ENCODE data around the gene DIS3L2. TPM values are rescaled to one million over a fixed set of nuclear protein-coding genes. Genes with fewer than 3 reads are reported as not detected.
"Not testable (repeated sequence)": the region's sequence is repeated elsewhere in the genome, so short reads cannot be mapped to it uniquely, and the experiment has no call there.

DIS3L2 gene
- total and polyA plus RNA-seq, 5 donors from 2014 or later, result 10.9 to 76.9 (median 21.0) TPM

DNA sequence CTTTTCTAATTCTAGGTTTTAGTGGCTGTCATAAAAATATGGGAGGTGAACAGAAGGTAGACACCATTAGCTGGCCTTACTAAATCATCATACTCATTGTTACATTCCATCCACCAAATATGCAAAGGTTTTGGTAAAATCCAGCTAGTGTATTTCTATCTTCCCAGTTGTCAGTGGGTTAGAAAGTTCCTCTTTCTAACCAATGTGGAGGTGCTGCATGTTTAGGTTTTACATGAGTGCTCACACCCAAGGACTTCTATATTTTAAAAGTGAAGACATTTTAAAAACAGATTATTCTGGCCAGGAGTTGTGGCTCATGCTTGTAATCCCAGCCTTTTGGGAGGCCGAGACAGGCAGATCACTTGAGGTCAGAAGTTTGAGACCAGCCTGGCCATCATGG, 423.0 kb downstream of the DIS3L2 start:
- no peak for ATAC-seq (ENCODE audit: low read depth in 2 of 2)
- Histone ChIP-seq H3K4me1 (ENCODE audit: control insufficient read depth, insufficient read depth, low read length, poor library complexity, severe bottlenecking) (no peaks in the 10 kb centered on the region), H3K9me3 (ENCODE audit: control insufficient read depth in 2 of 2, low read length in 2 of 2) (no peaks in the 10 kb centered on the region), H3K4me3 (ENCODE audit: low read depth, low read length) (no peak overlapping the region), H3K36me3 (ENCODE audit: control insufficient read depth, insufficient read depth, low read length) (no peaks in the 10 kb centered on the region), H3K27ac (ENCODE audit: insufficient read depth, low read length, poor library complexity, severe bottlenecking) (no peak overlapping the region), H3K27me3 (ENCODE audit: control insufficient read depth, insufficient read depth, low read length) (peaks cover 3% of the 10 kb centered on the region)
- no peaks in the 10 kb centered on the region for H3K36me3 Mint-ChIP-seq
- H3K4me3 Mint-ChIP-seq, result no peak overlapping the region
- H3K27me3 Mint-ChIP-seq, result peaks cover 50% of the 10 kb centered on the region
- peaks cover 0 to 4% (median 0%) of the 10 kb centered on the region in 4 donors for H3K4me1 Mint-ChIP-seq
- peaks cover 0 to 1% (median 0%) of the 10 kb centered on the region in 7 donors for H3K9me3 Mint-ChIP-seq
- DNase-seq, result no peak
- H3K27ac Mint-ChIP-seq, result no peak overlapping the region

DNA sequence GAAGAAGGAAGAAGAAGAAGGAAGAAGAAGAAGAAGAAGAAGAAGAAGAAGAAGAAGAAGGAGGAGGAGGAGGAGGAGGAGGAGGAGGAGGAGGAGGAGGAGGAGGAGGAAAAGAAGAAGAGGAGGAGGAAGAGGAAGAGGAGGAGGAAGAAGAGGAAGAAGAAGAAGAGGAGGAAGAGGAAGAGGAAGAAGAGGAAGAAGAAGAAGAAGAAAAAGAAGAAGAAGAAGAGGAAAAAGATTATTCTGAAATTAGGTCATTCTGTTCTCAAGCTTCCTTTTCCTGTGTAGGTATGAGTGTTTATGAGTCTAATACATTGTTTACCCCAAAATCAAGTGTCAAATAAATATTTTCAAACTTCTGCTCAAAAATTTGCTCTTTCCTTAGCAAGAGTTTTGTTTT, 423.5 kb downstream of the DIS3L2 start:
- not testable (repeated sequence) for H3K4me1 ChIP-seq (ENCODE audit: control insufficient read depth, insufficient read depth, low read length, poor library complexity, severe bottlenecking); ATAC-seq (ENCODE audit: low read depth in 2 of 2); DNase-seq; H3K9me3 ChIP-seq (ENCODE audit: control insufficient read depth in 2 of 2, low read length in 2 of 2); H3K36me3 Mint-ChIP-seq; H3K4me1 Mint-ChIP-seq; H3K27ac Mint-ChIP-seq; H3K27me3 ChIP-seq (ENCODE audit: control insufficient read depth, insufficient read depth, low read length); H3K4me3 Mint-ChIP-seq; H3K36me3 ChIP-seq (ENCODE audit: control insufficient read depth, insufficient read depth, low read length); H3K27ac ChIP-seq (ENCODE audit: insufficient read depth, low read length, poor library complexity, severe bottlenecking); H3K9me3 Mint-ChIP-seq; H3K4me3 ChIP-seq (ENCODE audit: low read depth, low read length)
- peaks cover 54% of the 10 kb centered on the region for H3K27me3 Mint-ChIP-seq

DNA sequence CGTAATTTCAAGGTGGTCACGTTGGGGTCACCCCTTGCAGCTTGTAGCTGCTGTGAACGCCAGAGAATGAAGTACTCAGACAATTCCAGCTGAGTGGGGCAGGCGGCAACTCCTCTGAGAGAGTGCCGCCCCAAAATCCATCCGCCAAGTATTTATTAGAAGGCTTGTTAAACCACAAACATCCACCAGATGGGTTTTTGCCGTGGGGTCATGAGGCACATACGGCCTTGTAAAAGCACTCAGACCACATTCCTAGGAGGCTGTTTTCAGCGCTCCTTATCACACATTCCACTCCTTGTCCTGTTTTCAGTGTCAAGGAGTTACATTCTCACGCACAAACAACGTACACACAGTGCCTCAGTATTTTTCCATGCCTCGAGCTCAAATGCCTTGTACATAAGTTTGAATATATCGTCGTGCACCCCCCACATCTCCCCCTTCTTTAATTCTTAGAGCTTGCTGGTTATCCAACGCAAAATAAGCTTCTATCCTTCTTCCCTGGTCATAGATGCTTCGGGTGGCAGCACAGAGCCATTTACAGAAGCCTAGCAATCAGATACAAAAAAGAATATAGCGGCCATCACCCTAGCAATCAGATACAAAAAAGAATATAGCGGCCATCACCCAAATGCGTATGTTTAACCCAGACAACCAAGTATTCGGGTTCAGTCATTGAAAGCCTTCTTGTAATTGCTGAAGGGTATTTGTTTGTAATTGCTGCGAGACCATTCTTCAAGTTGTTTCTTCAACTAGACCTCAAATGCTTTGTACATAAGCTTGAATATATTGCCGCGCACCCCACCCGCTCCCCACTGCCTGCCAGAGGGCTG, 424.4 kb downstream of the DIS3L2 start:
- Mint-ChIP-seq H3K36me3 (no peaks in the 10 kb centered on the region), H3K27ac (no peak overlapping the region), H3K4me3 (peak overlapping the region in 1 of 4 donors; percentile 35), H3K9me3 (peaks cover 0 to 1% (median 0%) of the 10 kb centered on the region in 7 donors), H3K4me1 (peaks cover 0 to 4% (median 2%) of the 10 kb centered on the region in 4 donors), H3K27me3 (peaks cover 60% of the 10 kb centered on the region)
- Histone ChIP-seq H3K4me3 (ENCODE audit: low read depth, low read length) (no peak overlapping the region), H3K36me3 (ENCODE audit: control insufficient read depth, insufficient read depth, low read length) (no peaks in the 10 kb centered on the region), H3K9me3 (ENCODE audit: control insufficient read depth in 2 of 2, low read length in 2 of 2) (no peaks in the 10 kb centered on the region), H3K27ac (ENCODE audit: insufficient read depth, low read length, poor library complexity, severe bottlenecking) (no peak overlapping the region), H3K27me3 (ENCODE audit: control insufficient read depth, insufficient read depth, low read length) (peaks cover 3% of the 10 kb centered on the region), H3K4me1 (ENCODE audit: control insufficient read depth, insufficient read depth, low read length, poor library complexity, severe bottlenecking) (no peaks in the 10 kb centered on the region)
- ATAC-seq (ENCODE audit: low read depth in 2 of 2) (no peak), DNase-seq (no peak)

DNA sequence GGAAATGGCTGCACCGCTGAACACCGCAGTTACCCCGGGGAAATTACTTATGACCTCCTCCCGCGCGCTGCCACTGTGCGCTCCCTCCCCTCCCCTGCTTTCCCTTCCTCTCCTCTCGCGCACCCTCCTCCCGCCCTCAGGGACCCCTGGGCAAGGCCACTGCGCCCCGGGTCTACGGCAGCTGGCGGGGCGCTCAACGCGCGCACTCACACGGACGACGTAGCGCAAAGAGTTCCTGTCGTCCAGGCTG, 424.9 kb downstream of the DIS3L2 start:
- H3K27me3 Mint-ChIP-seq, result peaks cover 64% of the 10 kb centered on the region
- peaks cover 0 to 1% (median 0%) of the 10 kb centered on the region in 7 donors for H3K9me3 Mint-ChIP-seq
- no peak overlapping the region for H3K27ac Mint-ChIP-seq

More for the DNA sequence above, 424.9 kb downstream of the DIS3L2 start:
- Mint-ChIP-seq H3K4me3 (peak overlapping the region in 1 of 4 donors; percentile 35), H3K4me1 (peaks cover 0 to 5% (median 2%) of the 10 kb centered on the region in 4 donors), H3K36me3 (no peaks in the 10 kb centered on the region)
- H3K4me3 ChIP-seq (ENCODE audit: low read depth, low read length), result no peak overlapping the region
- H3K9me3 ChIP-seq (ENCODE audit: control insufficient read depth in 2 of 2, low read length in 2 of 2), result no peaks in the 10 kb centered on the region
- H3K27ac ChIP-seq (ENCODE audit: insufficient read depth, low read length, poor library complexity, severe bottlenecking), result no peak overlapping the region
- DNase-seq (no peak), ATAC-seq (ENCODE audit: low read depth in 2 of 2) (no peak)
- no peaks in the 10 kb centered on the region for H3K36me3 ChIP-seq (ENCODE audit: control insufficient read depth, insufficient read depth, low read length)
- H3K4me1 ChIP-seq (ENCODE audit: control insufficient read depth, insufficient read depth, low read length, poor library complexity, severe bottlenecking), result no peaks in the 10 kb centered on the region
- H3K27me3 ChIP-seq (ENCODE audit: control insufficient read depth, insufficient read depth, low read length), result peaks cover 3% of the 10 kb centered on the region

Other genes with a start within 250 kb of the DIS3L2 start
- gene PDE6D, start 180.4 kb upstream of the DIS3L2 start, total RNA-seq, result 25.7 TPM
- gene PDE6D, start 180.4 kb upstream of the DIS3L2 start, polyA plus RNA-seq, result 10 to 100 TPM; 59.1 to 82.2 (median 60.5) TPM
- gene COPS7B, start 175.3 kb upstream of the DIS3L2 start, total RNA-seq, result 48.8 TPM
- gene COPS7B, start 175.3 kb upstream of the DIS3L2 start, polyA plus RNA-seq, result 10 to 100 TPM; 23.6 to 31.0 (median 27.5) TPM
- gene NPPC, start 35.3 kb upstream of the DIS3L2 start, total RNA-seq, result not detected
- not detected for gene NPPC, start 35.3 kb upstream of the DIS3L2 start, polyA plus RNA-seq

Measured in CD4-positive, CD25-positive, alpha-beta regulatory T cell (primary cell).